ENCODE measurements around the gene FGD5.

DNA sequence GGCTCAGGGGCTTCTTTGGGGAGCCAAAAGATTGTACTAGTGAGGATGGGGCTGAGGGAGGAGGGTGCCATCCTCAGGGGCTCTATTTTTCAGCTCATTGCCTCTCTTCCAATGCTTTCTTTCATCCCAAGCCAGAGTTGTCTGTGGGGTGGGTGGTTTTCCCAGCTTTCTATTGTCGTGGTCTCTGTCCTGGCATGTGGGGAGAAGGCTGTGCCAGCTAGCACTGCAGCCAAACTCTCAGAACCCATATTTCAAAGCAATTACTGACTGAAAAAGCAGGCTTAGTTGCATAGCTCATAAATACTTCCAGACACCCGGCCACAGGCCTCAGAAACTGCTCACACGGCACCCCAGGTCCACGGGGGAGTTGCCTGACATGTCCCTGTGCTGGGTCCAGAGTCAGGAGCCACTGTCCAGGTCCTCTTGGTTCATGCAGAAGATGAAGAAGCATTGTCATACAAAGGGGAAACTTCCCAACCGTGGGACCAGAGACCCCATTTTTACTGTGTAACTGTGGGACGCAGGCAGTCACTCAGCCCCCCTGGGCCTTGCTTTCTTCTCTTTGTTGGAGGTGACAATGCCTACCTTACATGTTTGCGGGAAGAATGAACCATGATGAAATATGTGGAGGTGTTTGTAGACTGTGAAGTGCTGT is 27.6 kb downstream of the FGD5 start:
- TF ChIP-seq, protein P1, sequence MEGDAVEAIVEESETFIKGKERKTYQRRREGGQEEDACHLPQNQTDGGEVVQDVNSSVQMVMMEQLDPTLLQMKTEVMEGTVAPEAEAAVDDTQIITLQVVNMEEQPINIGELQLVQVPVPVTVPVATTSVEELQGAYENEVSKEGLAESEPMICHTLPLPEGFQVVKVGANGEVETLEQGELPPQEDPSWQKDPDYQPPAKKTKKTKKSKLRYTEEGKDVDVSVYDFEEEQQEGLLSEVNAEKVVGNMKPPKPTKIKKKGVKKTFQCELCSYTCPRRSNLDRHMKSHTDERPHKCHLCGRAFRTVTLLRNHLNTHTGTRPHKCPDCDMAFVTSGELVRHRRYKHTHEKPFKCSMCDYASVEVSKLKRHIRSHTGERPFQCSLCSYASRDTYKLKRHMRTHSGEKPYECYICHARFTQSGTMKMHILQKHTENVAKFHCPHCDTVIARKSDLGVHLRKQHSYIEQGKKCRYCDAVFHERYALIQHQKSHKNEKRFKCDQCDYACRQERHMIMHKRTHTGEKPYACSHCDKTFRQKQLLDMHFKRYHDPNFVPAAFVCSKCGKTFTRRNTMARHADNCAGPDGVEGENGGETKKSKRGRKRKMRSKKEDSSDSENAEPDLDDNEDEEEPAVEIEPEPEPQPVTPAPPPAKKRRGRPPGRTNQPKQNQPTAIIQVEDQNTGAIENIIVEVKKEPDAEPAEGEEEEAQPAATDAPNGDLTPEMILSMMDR (IDR thresholded peaks at IDR 0.05; ENCODE audit: low read length), result no peak
- TF ChIP-seq EZH2 (optimal IDR thresholded peaks at IDR 0.05; ENCODE audit: low read depth, low read length) (no peak), EZH2phosphoT487 (IDR thresholded peaks at IDR 0.05; ENCODE audit: low read length) (no peak)
